Measurements from ENCODE around the gene PDZD4. TPM values are rescaled to one million over a fixed set of nuclear protein-coding genes. Genes with fewer than 3 reads are reported as not detected.

PDZD4 gene
- total RNA-seq, 4 donors from 2014 or later, result 1.9 to 2.6 (median 2.2) TPM

- no peak for TF ChIP-seq CTCF (IDR thresholded peaks at IDR 0.05)
- DNase-seq (ENCODE audit: low spot score), result no peak
- no peak for ATAC-seq (ENCODE audit: low FRiP score)
Observed at GRCh38 chrX:153876112-153876491, 45.8 kb upstream of the PDZD4 start.

DNA sequence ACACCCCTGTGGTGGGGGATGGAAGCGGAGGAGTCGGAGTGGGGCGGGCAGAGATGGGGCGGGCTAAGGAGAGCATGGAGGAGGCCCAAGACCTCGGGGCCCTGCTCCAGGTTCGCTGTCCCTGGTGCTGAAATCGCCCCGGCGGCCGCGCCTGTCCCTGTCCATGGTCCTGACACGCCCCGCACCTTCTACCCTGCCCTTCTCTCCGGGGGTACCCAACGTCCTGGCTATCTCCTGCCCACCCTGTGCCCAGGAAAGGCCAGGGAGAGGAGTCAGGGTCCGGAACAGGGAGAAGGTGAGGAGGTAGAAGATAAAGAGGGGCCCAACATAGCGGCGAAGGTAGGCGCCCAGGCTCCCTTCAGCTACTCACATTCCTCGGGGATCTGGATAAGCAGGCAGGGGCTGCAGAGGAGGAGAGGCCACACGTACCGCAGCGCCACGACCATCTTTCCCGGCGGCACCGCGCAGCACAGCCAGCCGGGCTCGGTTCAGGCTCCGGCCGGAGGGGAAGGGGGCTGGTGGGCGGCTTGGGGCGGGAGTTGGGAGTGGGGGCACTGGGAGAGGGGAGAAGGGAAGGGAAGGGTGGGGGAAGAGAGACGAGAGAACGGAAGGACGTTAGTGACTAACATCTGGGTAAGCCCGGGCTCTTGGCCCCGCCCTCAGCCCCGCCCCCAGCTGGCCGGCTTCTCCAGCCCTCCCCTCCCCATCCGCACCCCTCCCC, 45.2 kb upstream of the PDZD4 start:
- TF ChIP-seq CTCF (IDR thresholded peaks at IDR 0.05), result no peak
- peak; percentile 35 for DNase-seq (ENCODE audit: low spot score)

GRCh38 chrX:153874366-153875125, 44.2 kb upstream of the PDZD4 start:
- DNase-seq (ENCODE audit: low spot score), result no peak
- no peak for ATAC-seq (ENCODE audit: low FRiP score)

More for the DNA sequence above, 45.2 kb upstream of the PDZD4 start:
- ATAC-seq (ENCODE audit: low FRiP score), result peak; percentile 53

GRCh38 chrX:153874085-153874365, 43.7 kb upstream of the PDZD4 start:
- no peak for TF ChIP-seq CTCF (IDR thresholded peaks at IDR 0.05)
- ATAC-seq (ENCODE audit: low FRiP score) (no peak), DNase-seq (ENCODE audit: low spot score) (no peak)

More at GRCh38 chrX:153874366-153875125, 44.2 kb upstream of the PDZD4 start:
- no peak for TF ChIP-seq CTCF (IDR thresholded peaks at IDR 0.05)

DNA sequence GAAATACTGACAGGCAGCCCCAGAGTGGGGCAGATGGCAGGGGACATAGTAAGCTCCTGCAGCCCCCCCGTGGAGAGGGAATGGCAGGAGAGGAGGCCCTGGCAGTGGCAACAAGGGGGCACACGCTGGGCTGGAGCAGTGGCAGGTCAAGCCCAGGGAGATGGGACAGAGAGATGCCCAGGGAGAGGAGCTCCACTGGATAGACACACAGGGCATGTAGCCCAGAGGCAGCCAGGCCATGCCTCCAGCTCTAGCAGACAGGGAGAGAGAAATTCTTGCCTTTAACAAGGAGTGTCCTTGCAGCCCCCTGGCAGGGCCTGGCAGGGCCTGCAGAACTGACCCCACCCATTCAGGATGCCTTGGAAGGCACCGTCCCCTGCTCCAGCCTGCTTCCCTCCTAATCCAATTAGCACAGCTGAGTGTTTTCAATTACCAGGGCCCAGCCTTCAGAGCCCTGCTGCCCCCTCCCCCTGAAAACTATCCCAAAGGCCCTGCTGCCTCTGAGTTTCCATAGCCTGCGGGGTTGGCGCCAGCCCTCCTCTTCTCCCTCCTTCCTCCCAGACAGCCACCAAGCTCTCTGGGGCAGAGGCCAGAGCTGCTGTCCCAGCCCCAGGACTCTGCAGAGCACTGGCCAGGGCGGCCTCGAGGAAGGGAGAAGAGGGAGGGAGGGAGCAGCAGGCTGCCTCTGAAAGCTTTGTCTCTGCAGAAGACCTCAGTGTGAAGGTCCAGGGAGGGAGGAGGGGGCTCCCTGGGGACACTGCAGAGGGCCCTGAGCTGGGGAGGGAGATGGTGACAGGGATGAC, 43.1 kb upstream of the PDZD4 start:
- no peak for TF ChIP-seq CTCF (IDR thresholded peaks at IDR 0.05)
- ATAC-seq (ENCODE audit: low FRiP score), result no peak

DNA sequence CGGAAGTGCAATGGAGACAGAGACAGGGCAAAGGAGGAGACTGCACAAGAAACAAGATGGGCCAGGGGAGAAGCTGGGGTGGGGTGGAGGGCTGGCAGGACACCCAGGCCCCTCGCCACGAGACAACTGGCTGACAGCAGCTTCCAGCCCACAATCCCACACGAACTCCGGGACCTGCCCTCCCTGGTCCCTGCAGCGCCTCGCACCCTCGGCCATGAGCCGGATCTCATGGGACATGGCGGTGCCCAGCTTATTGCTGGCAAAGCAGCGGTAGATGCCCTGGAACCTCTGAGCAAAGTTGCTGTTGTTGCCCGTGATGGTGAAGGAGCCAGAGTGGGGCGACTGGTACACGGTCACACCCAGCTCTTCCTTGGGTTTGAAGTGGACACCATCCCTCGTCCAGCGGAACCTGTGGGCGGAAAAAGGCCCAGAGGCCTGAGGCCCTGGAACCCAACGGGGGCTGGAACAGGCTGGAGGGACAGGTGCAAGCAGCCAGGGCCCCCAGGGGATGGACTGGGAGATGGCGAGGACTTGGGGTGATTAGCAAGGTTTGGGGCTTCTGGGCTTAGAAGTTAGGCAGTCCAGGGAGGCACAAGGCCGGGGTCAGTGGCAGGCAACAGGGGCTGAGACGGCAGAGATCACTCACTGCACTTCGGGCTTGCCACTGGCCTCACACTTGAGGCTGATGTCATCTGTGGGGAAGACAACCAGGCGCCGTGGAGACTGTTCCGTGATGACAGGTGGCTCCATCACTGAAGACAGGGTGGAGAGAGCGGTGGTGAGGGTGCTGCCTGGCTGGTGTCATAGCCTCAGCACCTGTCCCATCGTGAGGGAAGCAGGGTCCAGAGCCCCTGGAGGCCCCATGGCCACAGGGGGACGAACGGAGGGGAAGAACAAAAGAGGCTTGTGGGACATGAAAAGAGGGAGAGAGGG, 41.9 kb upstream of the PDZD4 start:
- DNase-seq (ENCODE audit: low spot score), result no peak
- ATAC-seq (ENCODE audit: low FRiP score), result no peak
- TF ChIP-seq CTCF (IDR thresholded peaks at IDR 0.05), result no peak

More for the DNA sequence above, 43.1 kb upstream of the PDZD4 start:
- no peak for DNase-seq (ENCODE audit: low spot score)
